Smooth muscle cell (in vitro differentiated cells): ENCODE results near the gene TENM3. TPM values are rescaled to one million over a fixed set of nuclear protein-coding genes. Genes with fewer than 3 reads are reported as not detected.

Source experiments
- DNase-seq: peaks from one replicate; lab custom pipeline; 2025; ENCODE audit not compliant: unreplicated experiment; lab: John Stamatoyannopoulos, UW
- H2AFZ ChIP-seq: fragments of 200-600 bp; sonication (generic); 2 replicates; pipeline ENCODE4 v1.6.0; 2016; ENCODE audit warnings: antibody characterized with exemption, low read depth, mild to moderate bottlenecking
- H3F3A ChIP-seq: fragments of 200-600 bp; sonication (generic); 2 replicates; pipeline ENCODE4 v1.6.0; 2017; ENCODE audit warnings: antibody characterized with exemption, low read depth
- H3K27ac ChIP-seq: fragments of 200-600 bp; sonication (generic); 2 replicates; pipeline ENCODE4 v1.5.1; 2016; ENCODE audit warnings: low read depth, mild to moderate bottlenecking
- H3K27me3 ChIP-seq: fragments of 200-600 bp; sonication (generic); 2 replicates; pipeline ENCODE4 v1.6.1; 2016; ENCODE audit warnings: low read depth, mild to moderate bottlenecking
- H3K36me3 ChIP-seq: fragments of 200-600 bp; sonication (generic); 2 replicates; pipeline ENCODE4 v1.5.1; 2016; ENCODE audit warnings: low read depth
- H3K4me1 ChIP-seq: fragments of 200-600 bp; sonication (generic); 2 replicates; pipeline ENCODE4 v1.5.1; 2016; ENCODE audit warnings: low read depth
- H3K4me2 ChIP-seq: fragments of 200-600 bp; sonication (generic); 2 replicates; pipeline ENCODE4 v1.6.0; 2016; ENCODE audit warnings: mild to moderate bottlenecking
- H3K4me3 ChIP-seq: fragments of 200-600 bp; sonication (generic); 2 replicates; pipeline ENCODE4 v1.5.1; 2016; ENCODE audit warnings: mild to moderate bottlenecking
- H3K79me2 ChIP-seq: fragments of 200-600 bp; sonication (generic); 2 replicates; pipeline ENCODE4 v1.6.0; 2016; ENCODE audit warnings: low read depth, mild to moderate bottlenecking
- H3K9ac ChIP-seq: fragments of 200-600 bp; sonication (generic); 2 replicates; pipeline ENCODE4 v1.6.0; 2016; ENCODE audit warnings: low read depth
- H3K9me3 ChIP-seq: fragments of 200-600 bp; sonication (generic); replicated peaks from 2 replicates; pipeline ENCODE4 v1.5.1; 2016; ENCODE audit warnings: low read depth
- H4K20me1 ChIP-seq: fragments of 200-600 bp; sonication (generic); 2 replicates; pipeline ENCODE4 v1.6.0; 2016; ENCODE audit warnings: low read depth
- WGBS: methylation state at CpG from one replicate; pipeline ENCODE4 v1.1.7; 2016; ENCODE audit warnings: low lambda C conversion rate; 5-methylcytosine and 5-hydroxymethylcytosine counted together
- polyA plus RNA-seq: library from polyadenylated mRNA; unstranded; fragments of >200 nt; fragmentation: Nextera tagmentation; extraction: Ambion mirVana; gene quantifications from 2 replicates; pipeline ENCODE4 v1.2.1, GENCODE V29; 2016
- total RNA-seq: library from RNA; depleted of rRNA; stranded (reverse); fragments of >200 nt; gene quantifications from 2 replicates; pipeline ENCODE4 v1.2.3, GENCODE V29; 2014
- TF ChIP-seq, protein P1 (sequence below): fragments of 200-600 bp; sonication (generic); IDR thresholded peaks from 2 replicates; pipeline ENCODE4 v1.5.1; 2017; ENCODE audit warnings: borderline replicate concordance, mild to moderate bottlenecking, antibody characterized with exemption; ENCODE audit not compliant: insufficient read depth, poor library complexity, severe bottlenecking

Gene TENM3
- total and polyA plus RNA-seq, 2 experiments from 2014 or later: 46.9 to 295 TPM

DNA sequence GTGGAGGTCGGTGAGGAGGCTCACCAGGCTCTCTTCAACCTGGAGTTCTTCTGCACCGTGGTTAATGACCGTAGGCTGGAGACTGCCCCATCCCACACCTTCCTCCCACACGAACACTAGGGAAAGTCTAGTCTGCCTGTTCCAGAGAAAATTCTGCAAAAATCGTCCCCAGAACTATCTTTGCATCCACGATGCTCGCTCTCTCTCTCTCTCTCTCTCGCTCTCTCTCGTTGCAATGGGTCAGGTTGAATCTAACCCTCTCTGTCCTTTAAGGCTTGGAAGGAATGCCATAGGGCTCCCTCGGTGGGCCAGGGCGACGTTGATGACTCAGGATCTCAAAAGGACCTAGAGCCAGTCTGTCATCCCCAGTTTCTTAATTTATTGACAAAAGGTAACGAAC, 562.5 kb downstream of the TENM3 start:
- Histone ChIP-seq H3K27ac (no peak overlapping the region), H3K9me3 (no peaks in the 10 kb centered on the region), H3K9ac (no peak overlapping the region), H4K20me1 (no peaks in the 10 kb centered on the region), H3F3A (no peaks in the 10 kb centered on the region), H3K36me3 (no peaks in the 10 kb centered on the region), H3K4me2 (peak overlapping the region; percentile 90), H3K4me3 (no peak overlapping the region), H3K4me1 (no peaks in the 10 kb centered on the region), H3K27me3 (no peaks in the 10 kb centered on the region), H2AFZ (no peak overlapping the region), H3K79me2 (no peaks in the 10 kb centered on the region)
- 77% methylated on average over 13 of the region's 13 CpGs for WGBS
- TF ChIP-seq, protein P1, sequence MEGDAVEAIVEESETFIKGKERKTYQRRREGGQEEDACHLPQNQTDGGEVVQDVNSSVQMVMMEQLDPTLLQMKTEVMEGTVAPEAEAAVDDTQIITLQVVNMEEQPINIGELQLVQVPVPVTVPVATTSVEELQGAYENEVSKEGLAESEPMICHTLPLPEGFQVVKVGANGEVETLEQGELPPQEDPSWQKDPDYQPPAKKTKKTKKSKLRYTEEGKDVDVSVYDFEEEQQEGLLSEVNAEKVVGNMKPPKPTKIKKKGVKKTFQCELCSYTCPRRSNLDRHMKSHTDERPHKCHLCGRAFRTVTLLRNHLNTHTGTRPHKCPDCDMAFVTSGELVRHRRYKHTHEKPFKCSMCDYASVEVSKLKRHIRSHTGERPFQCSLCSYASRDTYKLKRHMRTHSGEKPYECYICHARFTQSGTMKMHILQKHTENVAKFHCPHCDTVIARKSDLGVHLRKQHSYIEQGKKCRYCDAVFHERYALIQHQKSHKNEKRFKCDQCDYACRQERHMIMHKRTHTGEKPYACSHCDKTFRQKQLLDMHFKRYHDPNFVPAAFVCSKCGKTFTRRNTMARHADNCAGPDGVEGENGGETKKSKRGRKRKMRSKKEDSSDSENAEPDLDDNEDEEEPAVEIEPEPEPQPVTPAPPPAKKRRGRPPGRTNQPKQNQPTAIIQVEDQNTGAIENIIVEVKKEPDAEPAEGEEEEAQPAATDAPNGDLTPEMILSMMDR: no peak
- no peak for DNase-seq

DNA sequence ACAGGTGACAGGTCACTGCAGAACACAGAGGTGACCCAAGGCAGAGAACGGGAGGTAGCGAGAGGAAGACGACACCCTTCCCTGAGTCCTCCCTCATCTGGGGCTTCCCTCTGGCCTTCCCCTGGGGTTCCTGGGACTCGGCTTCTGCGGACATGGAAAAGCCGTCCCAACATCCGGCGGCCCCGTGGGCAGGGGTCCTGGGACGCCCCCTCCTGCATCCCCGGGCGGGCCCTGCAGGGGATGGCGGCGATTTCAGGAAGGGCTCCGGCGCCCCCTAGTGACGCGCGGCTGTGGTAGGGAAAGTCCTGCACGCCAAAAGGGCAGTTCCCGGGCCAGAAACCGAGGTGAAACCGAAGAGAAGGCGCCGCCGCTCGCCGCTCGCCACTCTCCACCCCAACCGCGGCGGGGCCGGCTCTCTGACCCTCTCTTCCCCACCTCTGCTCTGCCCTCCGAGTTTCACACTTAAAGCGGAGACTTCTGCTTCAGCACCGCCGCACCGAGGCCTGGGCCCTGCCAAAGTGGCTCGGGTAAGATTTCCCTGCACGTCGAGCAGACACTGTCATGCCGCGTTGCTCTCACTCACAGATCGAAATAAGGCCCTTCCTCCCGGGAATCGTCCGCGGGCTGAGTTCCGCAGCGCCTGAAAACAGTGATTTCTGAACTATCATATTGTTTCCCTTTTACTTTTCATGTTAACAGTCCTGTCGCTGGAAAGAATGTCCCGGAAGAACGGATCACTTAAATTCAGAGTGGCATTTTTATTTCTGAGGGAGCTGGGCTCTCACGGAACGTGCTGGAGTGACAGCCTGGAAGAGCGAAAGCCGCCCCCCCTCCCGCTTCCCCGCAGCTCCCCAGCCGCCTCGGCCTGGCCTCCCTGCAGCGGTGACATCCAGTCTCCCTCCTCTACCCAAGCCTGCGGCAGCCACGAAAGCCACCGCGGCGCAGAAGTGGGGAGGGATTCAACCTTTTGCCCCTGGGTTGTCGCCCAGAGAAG, 563.4 kb downstream of the TENM3 start:
- no peaks in the 10 kb centered on the region for H3K27me3 ChIP-seq
- TF ChIP-seq, protein P1: peak; percentile 92
- peak overlapping the region; percentile 94 for H2AFZ ChIP-seq
- H3K79me2 ChIP-seq: no peaks in the 10 kb centered on the region
- 4% methylated on average over 64 of the region's 68 CpGs for WGBS
- no peaks in the 10 kb centered on the region for H4K20me1 ChIP-seq
- no peaks in the 10 kb centered on the region for H3K4me1 ChIP-seq
- no peaks in the 10 kb centered on the region for H3K36me3 ChIP-seq
- H3K27ac ChIP-seq: peak overlapping the region; percentile 48
- DNase-seq: peak; percentile 54
- no peaks in the 10 kb centered on the region for H3F3A ChIP-seq
- H3K9me3 ChIP-seq: no peaks in the 10 kb centered on the region
- peak overlapping the region; percentile 69 for H3K9ac ChIP-seq
- peak overlapping the region; percentile 90 for H3K4me2 ChIP-seq
- H3K4me3 ChIP-seq: peak overlapping the region; percentile 57

DNA sequence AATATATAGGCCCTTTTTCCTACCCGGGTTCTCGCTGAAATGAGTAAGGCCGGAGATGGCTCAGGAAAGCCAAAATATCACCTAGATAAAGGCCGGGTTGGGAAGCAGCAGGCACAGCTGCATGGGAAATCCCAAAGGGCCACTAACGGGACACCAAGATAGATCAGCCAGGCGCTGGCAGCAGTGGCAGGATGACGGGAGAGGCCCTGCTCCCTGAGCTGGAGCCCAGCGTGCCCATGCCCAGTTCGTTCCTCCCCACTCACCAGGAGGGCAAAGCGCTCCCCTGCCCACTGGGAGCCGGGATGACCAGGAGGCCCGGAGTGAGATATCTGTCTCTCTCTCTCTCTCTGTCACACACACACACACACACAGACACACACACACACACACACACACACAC, 564.1 kb downstream of the TENM3 start:
- peak overlapping the region; percentile 57 for H3K4me3 ChIP-seq
- H3K79me2 ChIP-seq: no peaks in the 10 kb centered on the region
- no peaks in the 10 kb centered on the region for H3K9me3 ChIP-seq
- H3K27me3 ChIP-seq: no peaks in the 10 kb centered on the region
- H4K20me1 ChIP-seq: no peaks in the 10 kb centered on the region
- H3F3A ChIP-seq: no peaks in the 10 kb centered on the region
- TF ChIP-seq, protein P1: no peak
- H3K36me3 ChIP-seq: no peaks in the 10 kb centered on the region
- H2AFZ ChIP-seq: peak overlapping the region; percentile 94
- DNase-seq: no peak
- 69% methylated on average over 12 of the region's 12 CpGs for WGBS
- H3K27ac ChIP-seq: no peak overlapping the region
- H3K9ac ChIP-seq: peak overlapping the region; percentile 69
- H3K4me2 ChIP-seq: peak overlapping the region; percentile 90
- no peaks in the 10 kb centered on the region for H3K4me1 ChIP-seq
